ENCODE results near the gene CPSF4. TPM values are rescaled to one million over a fixed set of nuclear protein-coding genes. Genes with fewer than 3 reads are reported as not detected.
A peak's percentile ranks its signal among the peaks of the same experiment; 100 is the strongest.

The CPSF4 gene
- total RNA-seq, 2 donors from 2014 or later, result 40.4 to 97.4 TPM

- no peaks in the 10 kb centered on the region for H3K36me3 ChIP-seq
- under 1% methylated on average over 56 of the region's 56 CpGs for WGBS
- peak within 1 kb of the TSS; percentile 63 to 75 for H3K4me3 ChIP-seq
- H3K27me3 ChIP-seq (replicated peaks; ENCODE audit: insufficient read depth), result no peaks in the 10 kb centered on the region
- peak within 1 kb of the TSS; percentile 88 to 89 for H3K27ac ChIP-seq
- DNase-seq (ENCODE audit: low spot score), result peak; percentile 98
- TF ChIP-seq POLR2AphosphoS5 (IDR thresholded peaks at IDR 0.05) (peak; percentile 96), CTCF (IDR thresholded peaks at IDR 0.05) (peak in 1 of 4 experiments; percentile 3), POLR2A (IDR thresholded peaks at IDR 0.05) (peak; percentile 55)
- no peaks in the 10 kb centered on the region for H3K4me1 ChIP-seq (replicated peaks)
- H3K9me3 ChIP-seq, result no peaks in the 10 kb centered on the region
- intact Hi-C loops (cut with DNase I), result no loop called here
Observed at GRCh38 chr7:99472561-99473314, 34.0 kb downstream of the CPSF4 start, which contains the start of gene ZNF789. TSS of gene ZNF789 (plus strand) at chr7:99472890. CDS start at chr7:99476457, 3,567 bp downstream.

GRCh38 chr7:99473315-99473596, 34.5 kb downstream of the CPSF4 start:
- Histone ChIP-seq H3K4me3 (peak overlapping the region; percentile 63 to 75), H3K27ac (peak overlapping the region; percentile 88 to 89), H3K36me3 (no peaks in the 10 kb centered on the region), H3K27me3 (replicated peaks; ENCODE audit: insufficient read depth) (no peaks in the 10 kb centered on the region), H3K9me3 (no peaks in the 10 kb centered on the region), H3K4me1 (replicated peaks) (no peaks in the 10 kb centered on the region)
- peak; percentile 41 for DNase-seq (ENCODE audit: low spot score)
- no peak for TF ChIP-seq POLR2AphosphoS5 (IDR thresholded peaks at IDR 0.05)
- WGBS, result 2% methylated on average over 7 of the region's 7 CpGs
- intact Hi-C loops (cut with DNase I), result no loop called here

- Histone ChIP-seq H3K36me3 (no peaks in the 10 kb centered on the region), H3K4me1 (replicated peaks) (no peaks in the 10 kb centered on the region), H3K27ac (no peak overlapping the region), H3K27me3 (replicated peaks; ENCODE audit: insufficient read depth) (no peaks in the 10 kb centered on the region), H3K4me3 (no peak overlapping the region), H3K9me3 (no peaks in the 10 kb centered on the region)
- no peak for DNase-seq (ENCODE audit: low spot score)
- intact Hi-C loops (cut with DNase I), result no loop called here
- TF ChIP-seq CTCF (IDR thresholded peaks at IDR 0.05), result no peak
- no peak for TF ChIP-seq POLR2AphosphoS5 (IDR thresholded peaks at IDR 0.05)
- TF ChIP-seq POLR2A (IDR thresholded peaks at IDR 0.05), result no peak
- 71% methylated on average over 5 of the region's 5 CpGs for WGBS
Observed at GRCh38 chr7:99476107-99476506, 37.4 kb downstream of the CPSF4 start.

- WGBS, result 76% methylated on average over 15 of the region's 15 CpGs
Observed at GRCh38 chr7:99478464-99479440, 40.0 kb downstream of the CPSF4 start.

More at GRCh38 chr7:99478464-99479440, 40.0 kb downstream of the CPSF4 start:
- Histone ChIP-seq H3K4me3 (no peak overlapping the region), H3K36me3 (no peaks in the 10 kb centered on the region), H3K27me3 (replicated peaks; ENCODE audit: insufficient read depth) (no peaks in the 10 kb centered on the region), H3K4me1 (replicated peaks) (no peaks in the 10 kb centered on the region), H3K9me3 (no peaks in the 10 kb centered on the region), H3K27ac (peak overlapping the region in 1 of 2 donors; percentile 31)
- no peak for DNase-seq (ENCODE audit: low spot score)
- intact Hi-C loops (cut with DNase I), result no loop called here
- TF ChIP-seq POLR2AphosphoS5 (IDR thresholded peaks at IDR 0.05), result no peak
- TF ChIP-seq POLR2A (IDR thresholded peaks at IDR 0.05), result no peak
- TF ChIP-seq CTCF (IDR thresholded peaks at IDR 0.05), result no peak
